Mucosa of descending colon (tissue), 3 donors: ENCODE results near the gene SH3RF3. TPM values are rescaled to one million over a fixed set of nuclear protein-coding genes. Genes with fewer than 3 reads are reported as not detected.
A peak's percentile ranks its signal among the peaks of the same experiment; 100 is the strongest.

Experiments used
- ATAC-seq: fragments of 200-7000 bp; cut with Tn5 transposase; one replicate; pipeline ENCODE4 v1.9.1; 2020; ENCODE audit warnings: mild to moderate bottlenecking, moderate library complexity
- DNase-seq, 3 donors: peaks; one replicate each; pipeline ENCODE4 v3.0.0-alpha.2; 2020
- H3K36me3 ChIP-seq: fragments of 200-600 bp; one replicate; pipeline ENCODE4 v1.8.0; 2021; ENCODE audit warnings: low read depth, mild to moderate bottlenecking
- H3K4me1 ChIP-seq: fragments of 200-600 bp; one replicate; pipeline ENCODE4 v1.8.0; 2021; ENCODE audit warnings: low read depth, mild to moderate bottlenecking
- H3K4me3 ChIP-seq: fragments of 200-600 bp; one replicate; pipeline ENCODE4 v1.8.0; 2021; ENCODE audit warnings: mild to moderate bottlenecking
- H3K9me3 ChIP-seq: fragments of 200-600 bp; one replicate; pipeline ENCODE4 v1.8.0; 2021; ENCODE audit warnings: mild to moderate bottlenecking
- CTCF ChIP-seq: fragments of 200-600 bp; IDR thresholded peaks from one replicate; pipeline ENCODE4 v1.8.0; 2022; ENCODE audit warnings: antibody characterized with exemption, mild to moderate bottlenecking
- intact Hi-C, 2 donors: fragments of 100-400 bp; cut with DNase I in 1 of 2; cut with micrococcal nuclease in 1 of 2; formaldehyde crosslinking; loops; one replicate each; pipeline versions ENCODE4 v1.11.0 to v1.11.1; 2022; cut with DNase I, micrococcal nuclease
- total RNA-seq, 3 donors: library from RNA; stranded (reverse); fragmentation: NEBNext Ultra II Directional in 2 of 3; extraction: Animal tissue kit (Norgen Biotek cat#: 25700) in 2 of 3; gene quantifications; one replicate each; pipeline versions ENCODE4 v1.2.1 to v1.2.4, GENCODE V29; 2021 to 2023
- donor health status: DM: no; HTN: no; CAD: no; lungs with moderate emphysema.
- donor health status: DM: no; HTN: no; CAD: no.
- donor health status: DM: no; HTN: yes; CAD: no.

Gene SH3RF3
- total RNA-seq, 3 donors from 2014 or later = 1.9 to 3.7 (median 3.0) TPM

GRCh38 chr2:109510136-109511028, 381.4 kb downstream of the SH3RF3 start:
- peak; percentile 68 to 92 (median 83) for DNase-seq
- no peak overlapping the region for H3K4me3 ChIP-seq
- ATAC-seq = peak; percentile 85

GRCh38 chr2:109511168-109511567, 382.2 kb downstream of the SH3RF3 start:
- Histone ChIP-seq H3K36me3 (no peaks in the 10 kb centered on the region), H3K4me1 (no peaks in the 10 kb centered on the region), H3K9me3 (no peaks in the 10 kb centered on the region), H3K4me3 (no peak overlapping the region)
- ATAC-seq = no peak
- intact Hi-C loops = loop anchor here (2.0 to 10.0 kb wide), 2 partner anchors 386 kb away; partner anchors contain the start of gene SH3RF3 (in 1 of the 2)
- no peak for DNase-seq
- TF ChIP-seq CTCF = no peak

More at GRCh38 chr2:109510136-109511028, 381.4 kb downstream of the SH3RF3 start:
- H3K4me1 ChIP-seq = no peaks in the 10 kb centered on the region
- peak; percentile 91 for TF ChIP-seq CTCF
- intact Hi-C loops = loop anchor here (2.0 to 10.0 kb wide), 2 partner anchors 386 kb away; partner anchors contain the start of gene SH3RF3 (in 1 of the 2)
- peaks cover 4% of the 10 kb centered on the region for H3K9me3 ChIP-seq
- no peaks in the 10 kb centered on the region for H3K36me3 ChIP-seq

GRCh38 chr2:109512076-109512475, 383.1 kb downstream of the SH3RF3 start:
- DNase-seq (no peak), ATAC-seq (no peak)
- Histone ChIP-seq H3K4me3 (no peak overlapping the region), H3K36me3 (no peaks in the 10 kb centered on the region), H3K4me1 (no peaks in the 10 kb centered on the region), H3K9me3 (no peaks in the 10 kb centered on the region)
- no peak for TF ChIP-seq CTCF
- intact Hi-C loops = loop anchor here in 1 of 2 donors (10.0 kb wide), 1 partner anchor 387 kb away; the partner anchor contains the start of gene SH3RF3

- Histone ChIP-seq H3K9me3 (no peaks in the 10 kb centered on the region), H3K36me3 (no peaks in the 10 kb centered on the region), H3K4me1 (no peaks in the 10 kb centered on the region), H3K4me3 (no peak overlapping the region)
- DNase-seq (no peak), ATAC-seq (no peak)
- intact Hi-C loops = loop anchor here in 1 of 2 donors (10.0 kb wide), 1 partner anchor 388 kb away; the partner anchor contains the start of gene SH3RF3
- TF ChIP-seq CTCF = no peak
Observed at GRCh38 chr2:109513230-109513629, 384.2 kb downstream of the SH3RF3 start.

GRCh38 chr2:109513749-109514588, 385.0 kb downstream of the SH3RF3 start:
- Histone ChIP-seq H3K4me3 (no peak overlapping the region), H3K4me1 (no peaks in the 10 kb centered on the region), H3K36me3 (no peaks in the 10 kb centered on the region), H3K9me3 (no peaks in the 10 kb centered on the region)
- DNase-seq = peak in 1 of 3 donors; percentile 29
- peak; percentile 30 for ATAC-seq
- no peak for TF ChIP-seq CTCF
- intact Hi-C loops = loop anchor here in 1 of 2 donors (10.0 kb wide), 1 partner anchor 389 kb away; the partner anchor contains the start of gene SH3RF3
